ENCODE results near the gene CTSC. TPM values are rescaled to one million over a fixed set of nuclear protein-coding genes. Genes with fewer than 3 reads are reported as not detected.

Gene CTSC
- polyA plus RNA-seq, 3 donors, result 150 to 415 (median 284) TPM

GRCh38 chr11:88340366-88340935, 2.9 kb upstream of the CTSC start:
- H3K27ac Mint-ChIP-seq, result peak overlapping the region in 1 of 7 donors; percentile 20
- TF ChIP-seq CTCF (IDR thresholded peaks at IDR 0.05), result no peak
- H3K36me3 ChIP-seq (replicated peaks in 1 of 2; ENCODE audit: control insufficient read depth in 1 of 2, insufficient read depth in 2 of 2, low read length in 2 of 2), result no peaks in the 10 kb centered on the region
- no peaks in the 10 kb centered on the region for H3K27me3 Mint-ChIP-seq (ENCODE audit: low read depth in 3 of 3)
- H3K27ac ChIP-seq (ENCODE audit: low read depth in 1 of 2, low read length in 2 of 2), result no peak overlapping the region
- H3K9me3 ChIP-seq (replicated peaks in 1 of 2; ENCODE audit: control insufficient read depth in 1 of 2, insufficient read depth in 1 of 2, low read length in 2 of 2), result no peaks in the 10 kb centered on the region
- peaks cover 5% of the 10 kb centered on the region for H4K20me1 ChIP-seq (ENCODE audit: insufficient read depth, low read length)
- H3K9ac ChIP-seq (ENCODE audit: insufficient read depth, low read length, poor library complexity, severe bottlenecking), result no peak overlapping the region
- no peak overlapping the region for H2AFZ ChIP-seq (ENCODE audit: insufficient read depth, low read depth, low read length, poor library complexity, severe bottlenecking)
- no peak overlapping the region for H3K4me3 Mint-ChIP-seq
- H3K4me1 ChIP-seq (ENCODE audit: control insufficient read depth in 1 of 2, insufficient read depth in 2 of 2, low read length in 2 of 2), result peaks cover 35 to 46% of the 10 kb centered on the region in 2 donors
- no peak overlapping the region for H3K4me3 ChIP-seq (replicated peaks in 1 of 3; ENCODE audit: low read depth in 2 of 3, low read length in 3 of 3)
- intact Hi-C loops (cut with micrococcal nuclease), result no loop called here
- no CpG with 5 or more reads among the region's 3 CpGs for WGBS (ENCODE audit: insufficient coverage)
- H3K36me3 Mint-ChIP-seq, result peaks cover 2 to 3% of the 10 kb centered on the region in 2 donors
- no peaks in the 10 kb centered on the region for H3K27me3 ChIP-seq (ENCODE audit: control insufficient read depth in 2 of 2, insufficient read depth in 2 of 2, low read length in 2 of 2)
- peaks cover 46% of the 10 kb centered on the region for H3K4me1 Mint-ChIP-seq
- peaks cover 24% of the 10 kb centered on the region for H3K79me2 ChIP-seq (ENCODE audit: insufficient read depth, low read length)
- no peak for DNase-seq
- H3K9me3 Mint-ChIP-seq, result peaks cover 0 to 2% (median 0%) of the 10 kb centered on the region in 7 donors
- H3K4me2 ChIP-seq (replicated peaks; ENCODE audit: extremely low read depth, low read length, poor library complexity, severe bottlenecking), result no peak overlapping the region

- Histone ChIP-seq H3K36me3 (replicated peaks in 1 of 2; ENCODE audit: control insufficient read depth in 1 of 2, insufficient read depth in 2 of 2, low read length in 2 of 2) (peaks cover 16 to 18% of the 10 kb centered on the region in 2 donors), H3K27me3 (ENCODE audit: control insufficient read depth in 2 of 2, insufficient read depth in 2 of 2, low read length in 2 of 2) (no peaks in the 10 kb centered on the region), H2AFZ (ENCODE audit: insufficient read depth, low read depth, low read length, poor library complexity, severe bottlenecking) (peak overlapping the region; percentile 89), H3K4me3 (replicated peaks in 1 of 3; ENCODE audit: low read depth in 2 of 3, low read length in 3 of 3) (peak overlapping the region; percentile 57 to 94 (median 87)), H3K4me1 (ENCODE audit: control insufficient read depth in 1 of 2, insufficient read depth in 2 of 2, low read length in 2 of 2) (peaks cover 43 to 56% of the 10 kb centered on the region in 2 donors), H4K20me1 (ENCODE audit: insufficient read depth, low read length) (peaks cover 21% of the 10 kb centered on the region), H3K4me2 (replicated peaks; ENCODE audit: extremely low read depth, low read length, poor library complexity, severe bottlenecking) (peak overlapping the region; percentile 89), H3K79me2 (ENCODE audit: insufficient read depth, low read length) (peaks cover 47% of the 10 kb centered on the region), H3K9ac (ENCODE audit: insufficient read depth, low read length, poor library complexity, severe bottlenecking) (peak overlapping the region; percentile 82), H3K27ac (ENCODE audit: low read depth in 1 of 2, low read length in 2 of 2) (peak overlapping the region; percentile 93 to 98), H3K9me3 (replicated peaks in 1 of 2; ENCODE audit: control insufficient read depth in 1 of 2, insufficient read depth in 1 of 2, low read length in 2 of 2) (no peaks in the 10 kb centered on the region)
- peaks cover 0 to 2% (median 0%) of the 10 kb centered on the region in 7 donors for H3K9me3 Mint-ChIP-seq
- peaks cover 15 to 20% of the 10 kb centered on the region in 2 donors for H3K36me3 Mint-ChIP-seq
- peak overlapping the region; percentile 95 to 100 (median 99) for H3K27ac Mint-ChIP-seq
- 0% methylated on average over 7 of the region's 15 CpGs for WGBS (ENCODE audit: insufficient coverage)
- DNase-seq, result peak; percentile 86 to 93 (median 86)
- no peaks in the 10 kb centered on the region for H3K27me3 Mint-ChIP-seq (ENCODE audit: low read depth in 3 of 3)
- peaks cover 50% of the 10 kb centered on the region for H3K4me1 Mint-ChIP-seq
- no peak for TF ChIP-seq CTCF (IDR thresholded peaks at IDR 0.05)
- peak overlapping the region; percentile 100 for H3K4me3 Mint-ChIP-seq
- intact Hi-C loops (cut with micrococcal nuclease), result no loop called here
Observed at GRCh38 chr11:88337987-88338668, 592 bp upstream of the CTSC start.

Data from CD14-positive monocyte (primary cell).